ENCODE measurements around the gene C1orf35. TPM values are rescaled to one million over a fixed set of nuclear protein-coding genes. Genes with fewer than 3 reads are reported as not detected.

C1orf35 gene
- total and polyA plus RNA-seq, 9 donors: 2.8 to 29.3 (median 21.0) TPM

DNA sequence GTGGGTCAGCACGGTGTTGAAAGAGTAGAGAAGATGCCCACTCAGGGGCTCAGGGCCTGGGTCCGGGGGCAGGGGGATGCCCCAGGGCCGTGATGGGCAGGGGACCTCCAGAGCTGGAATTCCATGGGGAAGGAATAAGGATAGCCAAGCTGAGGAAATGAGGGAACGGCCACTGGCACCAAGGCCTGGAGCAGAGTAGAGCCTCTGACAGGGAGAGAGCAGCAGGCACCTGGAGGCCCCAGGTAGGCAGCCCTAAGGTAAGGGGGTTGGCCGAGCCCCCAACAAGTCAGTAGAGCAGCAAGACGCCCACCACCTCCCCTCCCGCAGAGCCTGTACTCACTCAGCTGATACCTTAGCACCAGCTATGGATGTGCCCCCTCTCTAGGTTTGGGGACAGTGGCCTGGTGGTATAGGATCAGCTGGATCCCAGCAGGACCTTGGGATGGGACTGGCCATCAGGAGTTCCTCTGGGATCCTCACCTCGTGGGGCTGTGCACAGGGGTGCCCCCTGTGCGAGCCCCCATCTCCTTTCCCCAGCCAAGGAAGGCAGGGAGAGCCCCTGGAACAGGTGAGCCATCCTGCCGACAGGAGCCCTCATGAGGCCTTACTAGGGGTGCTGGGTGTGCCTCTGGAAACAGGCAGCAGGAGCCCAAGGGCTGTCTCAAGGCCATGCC is 41.6 kb downstream of the C1orf35 start:
- no peaks in the 10 kb centered on the region for H3K4me1 ChIP-seq (ENCODE audit: insufficient read depth)
- no peak overlapping the region for H3K27ac ChIP-seq
- intact Hi-C loops (cut with DNase I): loop anchor here in 1 of 4 donors (1.0 kb wide), 1 partner anchor 35 kb away; no protein-coding TSS in a partner anchor
- no peak overlapping the region for H3K4me3 ChIP-seq
- peaks cover 5% of the 10 kb centered on the region for H3K27me3 ChIP-seq
- peak in 1 of 5 donors; percentile 13 for DNase-seq
- H3K9me3 ChIP-seq: no peaks in the 10 kb centered on the region
- no peaks in the 10 kb centered on the region for H3K36me3 ChIP-seq
- 79 to 83% (median 80%) methylated on average over 10 of the region's 10 CpGs for WGBS, 3 donors
- TF ChIP-seq POLR2A (IDR thresholded peaks at IDR 0.05): no peak
- TF ChIP-seq EP300 (IDR thresholded peaks at IDR 0.05): no peak
- no peak for TF ChIP-seq CTCF (IDR thresholded peaks at IDR 0.05)

DNA sequence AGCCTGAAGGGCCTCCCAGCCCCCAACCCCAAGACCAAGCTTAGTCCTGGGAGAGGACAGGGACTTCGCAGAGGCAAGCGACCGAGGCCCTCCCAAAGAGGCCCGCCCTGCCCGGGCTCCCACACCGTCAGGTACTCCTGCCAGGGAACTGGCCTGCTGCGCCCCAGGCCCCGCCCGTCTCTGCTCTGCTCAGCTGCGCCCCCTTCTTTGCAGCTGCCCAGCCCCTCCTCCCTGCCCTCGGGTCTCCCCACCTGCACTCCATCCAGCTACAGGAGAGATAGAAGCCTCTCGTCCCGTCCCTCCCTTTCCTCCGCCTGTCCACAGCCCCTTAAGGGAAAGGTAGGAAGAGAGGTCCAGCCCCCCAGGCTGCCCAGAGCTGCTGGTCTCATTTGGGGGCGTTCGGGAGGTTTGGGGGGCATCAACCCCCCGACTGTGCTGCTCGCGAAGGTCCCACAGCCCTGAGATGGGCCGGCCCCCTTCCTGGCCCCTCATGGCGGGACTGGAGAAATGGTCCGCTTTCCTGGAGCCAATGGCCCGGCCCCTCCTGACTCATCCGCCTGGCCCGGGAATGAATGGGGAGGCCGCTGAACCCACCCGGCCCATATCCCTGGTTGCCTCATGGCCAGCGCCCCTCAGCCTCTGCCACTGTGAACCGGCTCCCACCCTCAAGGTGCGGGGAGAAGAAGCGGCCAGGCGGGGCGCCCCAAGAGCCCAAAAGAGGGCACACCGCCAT is 42.5 kb downstream of the C1orf35 start:
- H3K27me3 ChIP-seq: peaks cover 5% of the 10 kb centered on the region
- DNase-seq: peak in 1 of 5 donors; percentile 27
- H3K36me3 ChIP-seq: no peaks in the 10 kb centered on the region
- WGBS, 3 donors: 5 to 11% (median 9%) methylated on average over 27 to 34 of the region's 34 CpGs
- no peak for TF ChIP-seq CTCF (IDR thresholded peaks at IDR 0.05)
- no peak for TF ChIP-seq POLR2A (IDR thresholded peaks at IDR 0.05)
- TF ChIP-seq EP300 (IDR thresholded peaks at IDR 0.05): no peak
- intact Hi-C loops (cut with DNase I): no loop called here
- no peaks in the 10 kb centered on the region for H3K4me1 ChIP-seq (ENCODE audit: insufficient read depth)
- no peak overlapping the region for H3K27ac ChIP-seq
- H3K4me3 ChIP-seq: no peak overlapping the region
- no peaks in the 10 kb centered on the region for H3K9me3 ChIP-seq

- intact Hi-C loops (cut with DNase I): no loop called here
- 2 to 5% (median 2%) methylated on average over 19 to 33 of the region's 33 CpGs for WGBS, 3 donors
- Histone ChIP-seq H3K9me3 (no peaks in the 10 kb centered on the region), H3K36me3 (no peaks in the 10 kb centered on the region), H3K27me3 (peaks cover 5% of the 10 kb centered on the region), H3K27ac (no peak overlapping the region), H3K4me1 (ENCODE audit: insufficient read depth) (no peaks in the 10 kb centered on the region), H3K4me3 (no peak overlapping the region)
- TF ChIP-seq POLR2A (IDR thresholded peaks at IDR 0.05) (no peak), CTCF (IDR thresholded peaks at IDR 0.05) (no peak), EP300 (IDR thresholded peaks at IDR 0.05) (no peak)
- DNase-seq: peak in 1 of 5 donors; percentile 47
Measured at GRCh38 chr1:228059634-228060457, 43.3 kb downstream of the C1orf35 start.

GRCh38 chr1:228058949-228059633 is 44.0 kb downstream of the C1orf35 start:
- Histone ChIP-seq H3K27ac (no peak overlapping the region), H3K4me3 (peak overlapping the region; percentile 9), H3K9me3 (no peaks in the 10 kb centered on the region), H3K27me3 (peaks cover 5% of the 10 kb centered on the region), H3K36me3 (no peaks in the 10 kb centered on the region), H3K4me1 (ENCODE audit: insufficient read depth) (no peaks in the 10 kb centered on the region)
- intact Hi-C loops (cut with DNase I): no loop called here
- TF ChIP-seq CTCF (IDR thresholded peaks at IDR 0.05): no peak
- no peak for TF ChIP-seq EP300 (IDR thresholded peaks at IDR 0.05)
- no peak for TF ChIP-seq POLR2A (IDR thresholded peaks at IDR 0.05)
- peak in 2 of 5 donors; percentile 5 to 29 for DNase-seq
- 5 to 13% (median 8%) methylated on average over 59 to 66 of the region's 66 CpGs for WGBS, 3 donors
